ENCODE measurements around the gene ZNF536. TPM values are rescaled to one million over a fixed set of nuclear protein-coding genes. Genes with fewer than 3 reads are reported as not detected.

Gene ZNF536
- total and polyA plus RNA-seq, 8 donors = 0.44 to 13.4 (median 1.1) TPM; not detected in 1

- no peak for DNase-seq
- no peak overlapping the region for H3K4me3 ChIP-seq
- WGBS, 5 donors = 71 to 88% (median 83%) methylated on average over 5 of the region's 5 CpGs
- no peaks in the 10 kb centered on the region for H3K4me1 ChIP-seq
- H3K9me3 ChIP-seq = no peaks in the 10 kb centered on the region
- no peaks in the 10 kb centered on the region for H3K36me3 ChIP-seq
- no peak for TF ChIP-seq POLR2AphosphoS5 (IDR thresholded peaks at IDR 0.05)
- TF ChIP-seq POLR2A (IDR thresholded peaks at IDR 0.05) = no peak
- TF ChIP-seq, protein P1, sequence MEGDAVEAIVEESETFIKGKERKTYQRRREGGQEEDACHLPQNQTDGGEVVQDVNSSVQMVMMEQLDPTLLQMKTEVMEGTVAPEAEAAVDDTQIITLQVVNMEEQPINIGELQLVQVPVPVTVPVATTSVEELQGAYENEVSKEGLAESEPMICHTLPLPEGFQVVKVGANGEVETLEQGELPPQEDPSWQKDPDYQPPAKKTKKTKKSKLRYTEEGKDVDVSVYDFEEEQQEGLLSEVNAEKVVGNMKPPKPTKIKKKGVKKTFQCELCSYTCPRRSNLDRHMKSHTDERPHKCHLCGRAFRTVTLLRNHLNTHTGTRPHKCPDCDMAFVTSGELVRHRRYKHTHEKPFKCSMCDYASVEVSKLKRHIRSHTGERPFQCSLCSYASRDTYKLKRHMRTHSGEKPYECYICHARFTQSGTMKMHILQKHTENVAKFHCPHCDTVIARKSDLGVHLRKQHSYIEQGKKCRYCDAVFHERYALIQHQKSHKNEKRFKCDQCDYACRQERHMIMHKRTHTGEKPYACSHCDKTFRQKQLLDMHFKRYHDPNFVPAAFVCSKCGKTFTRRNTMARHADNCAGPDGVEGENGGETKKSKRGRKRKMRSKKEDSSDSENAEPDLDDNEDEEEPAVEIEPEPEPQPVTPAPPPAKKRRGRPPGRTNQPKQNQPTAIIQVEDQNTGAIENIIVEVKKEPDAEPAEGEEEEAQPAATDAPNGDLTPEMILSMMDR (IDR thresholded peaks at IDR 0.05) = no peak
- TF ChIP-seq EP300 (IDR thresholded peaks at IDR 0.05) = no peak
- H3K27ac ChIP-seq = no peak overlapping the region
- intact Hi-C loops (cut with DNase I; ENCODE audit: low total_unique reads) = no loop called here
- peaks cover 0 to 27% (median 0%) of the 10 kb centered on the region in 3 donors for H3K27me3 ChIP-seq
Measured at GRCh38 chr19:30391052-30391451, 18.9 kb downstream of the ZNF536 start.

- H3K4me3 ChIP-seq = no peak overlapping the region
- no peak for DNase-seq
- WGBS, 5 donors = 57 to 71% (median 65%) methylated on average over 19 of the region's 19 CpGs
- no peaks in the 10 kb centered on the region for H3K9me3 ChIP-seq
- no peak overlapping the region for H3K27ac ChIP-seq
- no peaks in the 10 kb centered on the region for H3K36me3 ChIP-seq
- intact Hi-C loops (cut with DNase I; ENCODE audit: low total_unique reads) = no loop called here
- no peaks in the 10 kb centered on the region for H3K4me1 ChIP-seq
- H3K27me3 ChIP-seq = peaks cover 0 to 27% (median 0%) of the 10 kb centered on the region in 3 donors
- TF ChIP-seq POLR2A (IDR thresholded peaks at IDR 0.05) (no peak), EP300 (IDR thresholded peaks at IDR 0.05) (no peak), POLR2AphosphoS5 (IDR thresholded peaks at IDR 0.05) (no peak)
- TF ChIP-seq, protein P1 (IDR thresholded peaks at IDR 0.05) = no peak
Measured at GRCh38 chr19:30391554-30392551, 19.7 kb downstream of the ZNF536 start.

DNA sequence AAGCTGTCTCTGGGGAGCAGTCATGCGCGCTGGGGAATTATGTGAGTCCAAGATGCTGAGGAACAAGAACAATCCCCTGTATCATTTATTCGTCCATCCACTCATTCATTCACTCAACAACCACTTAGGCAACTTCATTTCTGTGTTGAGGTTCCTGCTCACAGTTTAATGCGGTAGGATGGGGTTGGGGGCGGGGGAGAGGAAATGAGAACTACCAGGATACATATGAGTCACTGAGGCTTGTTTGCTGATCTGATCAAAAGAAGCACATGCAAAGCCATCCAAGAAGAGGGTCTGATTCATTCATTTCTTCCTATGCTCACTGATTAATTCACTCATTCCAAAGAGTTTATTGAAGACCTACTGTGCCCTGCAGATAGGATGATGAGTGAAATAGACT is 20.9 kb downstream of the ZNF536 start:
- TF ChIP-seq, protein P1 (IDR thresholded peaks at IDR 0.05) = no peak
- TF ChIP-seq POLR2AphosphoS5 (IDR thresholded peaks at IDR 0.05) = no peak
- H3K4me1 ChIP-seq = no peaks in the 10 kb centered on the region
- no peak overlapping the region for H3K27ac ChIP-seq
- no peaks in the 10 kb centered on the region for H3K9me3 ChIP-seq
- no peak overlapping the region for H3K4me3 ChIP-seq
- H3K36me3 ChIP-seq = no peaks in the 10 kb centered on the region
- WGBS, 5 donors = 64 to 78% (median 73%) methylated on average over 5 of the region's 5 CpGs
- no peak for DNase-seq
- H3K27me3 ChIP-seq = peaks cover 0 to 27% (median 0%) of the 10 kb centered on the region in 3 donors
- intact Hi-C loops (cut with DNase I; ENCODE audit: low total_unique reads) = no loop called here

DNA sequence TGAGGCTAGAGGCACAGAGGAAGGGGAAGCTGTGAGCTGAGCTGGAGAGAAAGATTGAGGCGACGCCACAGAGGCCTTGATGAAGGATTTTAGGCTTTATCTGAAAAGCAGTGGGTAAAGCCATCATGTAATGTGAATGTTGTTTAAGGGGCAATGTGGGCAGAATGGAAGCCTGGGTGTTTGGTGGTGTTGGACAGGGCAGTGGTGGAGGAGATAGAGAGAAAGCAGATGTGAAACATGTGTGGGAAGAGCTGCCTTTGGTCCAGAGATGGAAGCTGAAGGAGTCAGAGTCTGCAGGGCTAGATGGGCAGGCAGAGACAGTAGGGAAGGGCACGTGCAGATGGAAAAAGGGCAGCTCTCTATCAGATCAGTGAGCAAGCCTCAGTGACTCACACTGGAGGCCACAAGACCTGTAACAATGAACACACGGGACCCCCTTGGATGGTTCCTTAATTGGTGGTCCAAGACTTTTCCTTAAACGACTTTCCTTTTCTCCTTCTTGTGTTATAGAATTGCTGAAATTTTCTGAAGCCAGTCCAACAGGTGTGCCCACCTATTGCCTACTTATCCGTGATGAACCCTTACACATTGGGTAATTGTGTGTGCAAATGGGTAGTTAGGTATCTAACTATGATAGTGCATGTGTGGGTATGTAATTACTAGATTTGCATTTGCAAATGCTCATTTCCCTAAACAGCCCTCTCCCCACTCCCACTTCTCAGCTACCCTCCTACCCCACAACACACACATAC is 21.7 kb downstream of the ZNF536 start:
- intact Hi-C loops (cut with DNase I; ENCODE audit: low total_unique reads) = no loop called here
- 67 to 82% (median 77%) methylated on average over 6 of the region's 6 CpGs for whole genome bisulfite sequencing, 5 donors
- no peak overlapping the region for H3K27ac ChIP-seq
- no peaks in the 10 kb centered on the region for H3K36me3 ChIP-seq
- no peak for DNase-seq
- H3K4me1 ChIP-seq = no peaks in the 10 kb centered on the region
- no peaks in the 10 kb centered on the region for H3K9me3 ChIP-seq
- TF ChIP-seq POLR2AphosphoS5 (IDR thresholded peaks at IDR 0.05) (no peak), POLR2A (IDR thresholded peaks at IDR 0.05) (no peak), EP300 (IDR thresholded peaks at IDR 0.05) (no peak)
- TF ChIP-seq, protein P1 (IDR thresholded peaks at IDR 0.05) = no peak
- no peak overlapping the region for H3K4me3 ChIP-seq
- peaks cover 0 to 20% (median 0%) of the 10 kb centered on the region in 3 donors for H3K27me3 ChIP-seq
